Spinal cord (tissue), 10 donors: ENCODE data around the gene SIMC1. TPM values are rescaled to one million over a fixed set of nuclear protein-coding genes. Genes with fewer than 3 reads are reported as not detected.

Experiments used
- DNase-seq, 6 donors: peaks; one replicate each; pipeline versions ENCODE4 v3.0.0 to v3.0.0-alpha.2; 2013 to 2015; ENCODE audit warnings: low spot score in 6 of 6, low read depth in 4 of 6
- H3K27ac ChIP-seq: one replicate; pipeline ENCODE4 v1.5.1; 2013; ENCODE audit warnings: low read depth, low read length, control low read depth
- H3K27me3 ChIP-seq: one replicate; pipeline ENCODE4 v1.6.1; 2013; ENCODE audit warnings: low read length; ENCODE audit not compliant: control insufficient read depth, insufficient read depth
- H3K36me3 ChIP-seq: one replicate; pipeline ENCODE4 v1.6.1; 2013; ENCODE audit warnings: low read length; ENCODE audit not compliant: control insufficient read depth, insufficient read depth
- H3K4me1 ChIP-seq: one replicate; pipeline ENCODE4 v1.6.1; 2013; ENCODE audit warnings: low read length; ENCODE audit not compliant: control insufficient read depth, insufficient read depth
- H3K4me3 ChIP-seq: one replicate; pipeline ENCODE4 v1.5.1; 2013; ENCODE audit warnings: low read depth, low read length, control low read depth
- H3K9me3 ChIP-seq: one replicate; pipeline ENCODE4 v1.6.1; 2013; ENCODE audit warnings: low read length; ENCODE audit not compliant: control insufficient read depth, insufficient read depth
- WGBS: methylation state at CpG from one replicate; pipeline ENCODE4 v1.1.5; 2013; ENCODE audit warnings: missing lambda C conversion rate; ENCODE audit not compliant: insufficient coverage; 5-methylcytosine and 5-hydroxymethylcytosine counted together
- polyA plus RNA-seq, 2 donors: library from polyadenylated mRNA; unstranded; fragments of 120-200 nt; gene quantifications; one replicate each; pipeline ENCODE4 v1.2.1, GENCODE V29; 2013; ENCODE audit not compliant: insufficient read length in 2 of 2
- small RNA-seq: library from RNA; depleted of rRNA; stranded (forward); fragments of <200 nt; gene quantifications from one replicate; pipeline ENCODE3, GENCODE V24; 2014; ENCODE audit warnings: low replicate concordance
- total RNA-seq, 2 donors: library from RNA; depleted of rRNA in 1 of 2; stranded (reverse); fragments of 120-200 nt in 1 of 2; fragments of >200 nt in 1 of 2; gene quantifications; one replicate each; pipeline versions ENCODE4 v1.2.3 to v1.2.4, GENCODE V29; 2013 to 2014
- donor health status: healthy.

SIMC1 gene
- total and polyA plus RNA-seq, 4 donors, result 12.7 to 29.2 (median 22.7) TPM

- H3K27me3 ChIP-seq, result no peaks in the 10 kb centered on the region
- WGBS, result 93% methylated on average over 11 of the region's 11 CpGs
- peaks cover 15% of the 10 kb centered on the region for H3K4me1 ChIP-seq
- no peaks in the 10 kb centered on the region for H3K9me3 ChIP-seq
- peaks cover 66% of the 10 kb centered on the region for H3K36me3 ChIP-seq
- no peak overlapping the region for H3K4me3 ChIP-seq
- DNase-seq, result no peak
- H3K27ac ChIP-seq, result no peak overlapping the region
Measured at GRCh38 chr5:176392526-176392925, 154.3 kb downstream of the SIMC1 start.

DNA sequence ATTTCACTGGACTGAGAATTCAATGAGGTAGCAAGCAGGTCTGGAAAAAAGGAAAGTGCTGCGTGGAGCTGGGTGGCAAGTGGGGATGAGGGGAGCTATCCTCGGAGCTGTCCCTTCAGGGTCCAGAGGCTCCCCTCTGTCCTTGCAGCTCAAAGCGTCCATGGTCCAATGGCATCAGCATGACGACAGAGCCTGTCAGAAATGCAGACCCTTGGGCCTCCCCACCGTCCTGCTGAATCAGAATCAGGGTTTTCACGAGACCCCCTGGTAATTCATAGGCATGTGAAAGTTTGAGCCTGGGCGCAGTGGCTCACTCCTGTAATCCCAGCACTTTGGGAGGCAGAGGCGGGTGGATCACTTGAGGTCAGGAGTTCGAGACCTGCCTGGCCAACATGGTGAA is 155.9 kb downstream of the SIMC1 start:
- Histone ChIP-seq H3K27me3 (no peaks in the 10 kb centered on the region), H3K27ac (no peak overlapping the region), H3K36me3 (peaks cover 81% of the 10 kb centered on the region), H3K4me3 (no peak overlapping the region), H3K4me1 (peaks cover 9% of the 10 kb centered on the region), H3K9me3 (no peaks in the 10 kb centered on the region)
- WGBS, result 91% methylated on average over 7 of the region's 9 CpGs
- DNase-seq, result no peak

- H3K36me3 ChIP-seq, result peaks cover 81% of the 10 kb centered on the region
- no peak for DNase-seq
- no peaks in the 10 kb centered on the region for H3K9me3 ChIP-seq
- no peaks in the 10 kb centered on the region for H3K27me3 ChIP-seq
- no peak overlapping the region for H3K27ac ChIP-seq
- H3K4me1 ChIP-seq, result peaks cover under 1% of the 10 kb centered on the region
- H3K4me3 ChIP-seq, result no peak overlapping the region
- whole genome bisulfite sequencing, result 90% methylated on average over 5 of the region's 11 CpGs
Measured at GRCh38 chr5:176394881-176395675, 156.9 kb downstream of the SIMC1 start.

Small RNA genes within 50 kb of the gene (small RNA-seq; reads per million reads assigned to genes)
- gene MIR1271, result 1.3 reads per million, percentile 84 among the genes with 10 or more reads in this experiment

Other genes with a start within 250 kb of the SIMC1 start
- 10 to 100 TPM; 83.6 to 92.7 TPM for gene KIAA1191, start 123.3 kb downstream of the SIMC1 start, total RNA-seq
- 100 to 1,000 TPM; 171 to 181 TPM for gene KIAA1191, start 123.3 kb downstream of the SIMC1 start, polyA plus RNA-seq
- gene ARL10, start 127.1 kb downstream of the SIMC1 start, total RNA-seq, result 10 to 100 TPM; 22.6 to 27.2 TPM
- gene ARL10, start 127.1 kb downstream of the SIMC1 start, polyA plus RNA-seq, result 10 to 100 TPM; 31.3 to 39.3 TPM
- 1 to 10 TPM; 5.2 to 9.9 TPM for gene NOP16, start 150.2 kb downstream of the SIMC1 start, total RNA-seq
- 10 to 100 TPM; 32.7 to 35.8 TPM for gene NOP16, start 150.2 kb downstream of the SIMC1 start, polyA plus RNA-seq
- gene HIGD2A, start 150.3 kb downstream of the SIMC1 start, total RNA-seq, result 100 to 1,000 TPM in 1 of 2 donors, 10 to 100 TPM in 1; 39.8 to 152 TPM
- 100 to 1,000 TPM; 134 to 135 TPM for gene HIGD2A, start 150.3 kb downstream of the SIMC1 start, polyA plus RNA-seq
- gene CLTB, start 178.1 kb downstream of the SIMC1 start, total RNA-seq, result 100 to 1,000 TPM in 1 of 2 donors, 10 to 100 TPM in 1; 70.8 to 141 TPM
- 100 to 1,000 TPM; 179 to 191 TPM for gene CLTB, start 178.1 kb downstream of the SIMC1 start, polyA plus RNA-seq
- gene FAF2, start 210.0 kb downstream of the SIMC1 start, total RNA-seq, result 10 to 100 TPM; 43.5 to 50.9 TPM
- 10 to 100 TPM; 38.0 to 40.3 TPM for gene FAF2, start 210.0 kb downstream of the SIMC1 start, polyA plus RNA-seq